ENCODE measurements around the gene DDB1.

DNA sequence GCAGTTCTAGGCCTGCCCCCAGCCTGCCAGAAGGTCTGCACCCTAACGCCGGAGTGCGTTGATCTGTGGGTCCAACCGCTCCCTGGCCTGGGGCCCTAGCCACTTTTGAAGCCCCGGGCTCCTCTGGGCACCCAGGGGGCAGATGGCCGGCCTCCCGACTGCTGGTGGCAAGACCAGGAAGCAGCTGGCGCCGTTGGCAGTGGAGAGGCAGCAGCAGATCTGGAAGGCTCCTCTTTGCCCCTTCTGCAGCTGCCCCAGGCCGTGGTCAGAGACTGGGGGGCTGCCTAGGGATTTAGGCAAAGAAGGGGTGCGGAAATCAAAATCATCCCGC lies 37.3 kb downstream of the DDB1 start:
- TF ChIP-seq, protein P1, sequence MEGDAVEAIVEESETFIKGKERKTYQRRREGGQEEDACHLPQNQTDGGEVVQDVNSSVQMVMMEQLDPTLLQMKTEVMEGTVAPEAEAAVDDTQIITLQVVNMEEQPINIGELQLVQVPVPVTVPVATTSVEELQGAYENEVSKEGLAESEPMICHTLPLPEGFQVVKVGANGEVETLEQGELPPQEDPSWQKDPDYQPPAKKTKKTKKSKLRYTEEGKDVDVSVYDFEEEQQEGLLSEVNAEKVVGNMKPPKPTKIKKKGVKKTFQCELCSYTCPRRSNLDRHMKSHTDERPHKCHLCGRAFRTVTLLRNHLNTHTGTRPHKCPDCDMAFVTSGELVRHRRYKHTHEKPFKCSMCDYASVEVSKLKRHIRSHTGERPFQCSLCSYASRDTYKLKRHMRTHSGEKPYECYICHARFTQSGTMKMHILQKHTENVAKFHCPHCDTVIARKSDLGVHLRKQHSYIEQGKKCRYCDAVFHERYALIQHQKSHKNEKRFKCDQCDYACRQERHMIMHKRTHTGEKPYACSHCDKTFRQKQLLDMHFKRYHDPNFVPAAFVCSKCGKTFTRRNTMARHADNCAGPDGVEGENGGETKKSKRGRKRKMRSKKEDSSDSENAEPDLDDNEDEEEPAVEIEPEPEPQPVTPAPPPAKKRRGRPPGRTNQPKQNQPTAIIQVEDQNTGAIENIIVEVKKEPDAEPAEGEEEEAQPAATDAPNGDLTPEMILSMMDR (IDR thresholded peaks at IDR 0.05; ENCODE audit: low read depth, low read length), result no peak
- TF ChIP-seq MYC (IDR thresholded peaks at IDR 0.05; ENCODE audit: low read depth, low read length), result no peak

Measured in NB4 (cell line).